ENCODE measurements around the gene PTOV1.

The PTOV1 gene

GRCh38 chr19:49887665-49888509 is 36.9 kb downstream of the PTOV1 start:
- TF ChIP-seq, protein P1, sequence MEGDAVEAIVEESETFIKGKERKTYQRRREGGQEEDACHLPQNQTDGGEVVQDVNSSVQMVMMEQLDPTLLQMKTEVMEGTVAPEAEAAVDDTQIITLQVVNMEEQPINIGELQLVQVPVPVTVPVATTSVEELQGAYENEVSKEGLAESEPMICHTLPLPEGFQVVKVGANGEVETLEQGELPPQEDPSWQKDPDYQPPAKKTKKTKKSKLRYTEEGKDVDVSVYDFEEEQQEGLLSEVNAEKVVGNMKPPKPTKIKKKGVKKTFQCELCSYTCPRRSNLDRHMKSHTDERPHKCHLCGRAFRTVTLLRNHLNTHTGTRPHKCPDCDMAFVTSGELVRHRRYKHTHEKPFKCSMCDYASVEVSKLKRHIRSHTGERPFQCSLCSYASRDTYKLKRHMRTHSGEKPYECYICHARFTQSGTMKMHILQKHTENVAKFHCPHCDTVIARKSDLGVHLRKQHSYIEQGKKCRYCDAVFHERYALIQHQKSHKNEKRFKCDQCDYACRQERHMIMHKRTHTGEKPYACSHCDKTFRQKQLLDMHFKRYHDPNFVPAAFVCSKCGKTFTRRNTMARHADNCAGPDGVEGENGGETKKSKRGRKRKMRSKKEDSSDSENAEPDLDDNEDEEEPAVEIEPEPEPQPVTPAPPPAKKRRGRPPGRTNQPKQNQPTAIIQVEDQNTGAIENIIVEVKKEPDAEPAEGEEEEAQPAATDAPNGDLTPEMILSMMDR (conservative IDR thresholded peaks at IDR 0.05; ENCODE audit: low read length): no peak
- no peak for DNase-seq (ENCODE audit: low read depth)
- no peak overlapping the region for H3K4me3 ChIP-seq (ENCODE audit: low read length)

DNA sequence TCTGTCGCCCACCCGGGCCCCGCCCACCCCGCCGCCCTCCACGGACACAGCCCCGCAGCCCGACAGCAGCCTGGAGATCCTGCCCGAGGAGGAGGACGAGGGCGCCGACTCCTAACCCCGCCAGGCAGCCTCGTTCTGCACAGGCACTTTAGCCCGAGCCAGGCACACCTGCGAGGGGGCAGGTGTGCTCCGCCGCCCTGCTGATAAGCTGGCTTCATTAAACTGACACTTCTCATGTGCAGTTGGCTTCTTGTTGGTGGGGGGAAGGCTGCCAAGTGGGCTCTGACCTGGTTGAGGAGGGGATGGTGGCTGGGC is 37.5 kb downstream of the PTOV1 start:
- TF ChIP-seq, protein P1 (conservative IDR thresholded peaks at IDR 0.05; ENCODE audit: low read length): no peak
- no peak overlapping the region for H3K4me3 ChIP-seq (ENCODE audit: low read length)
- DNase-seq (ENCODE audit: low read depth): no peak

GRCh38 chr19:49889038-49889686 is 38.2 kb downstream of the PTOV1 start:
- TF ChIP-seq, protein P1 (conservative IDR thresholded peaks at IDR 0.05; ENCODE audit: low read length): no peak
- no peak overlapping the region for H3K4me3 ChIP-seq (ENCODE audit: low read length)
- DNase-seq (ENCODE audit: low read depth): no peak

DNA sequence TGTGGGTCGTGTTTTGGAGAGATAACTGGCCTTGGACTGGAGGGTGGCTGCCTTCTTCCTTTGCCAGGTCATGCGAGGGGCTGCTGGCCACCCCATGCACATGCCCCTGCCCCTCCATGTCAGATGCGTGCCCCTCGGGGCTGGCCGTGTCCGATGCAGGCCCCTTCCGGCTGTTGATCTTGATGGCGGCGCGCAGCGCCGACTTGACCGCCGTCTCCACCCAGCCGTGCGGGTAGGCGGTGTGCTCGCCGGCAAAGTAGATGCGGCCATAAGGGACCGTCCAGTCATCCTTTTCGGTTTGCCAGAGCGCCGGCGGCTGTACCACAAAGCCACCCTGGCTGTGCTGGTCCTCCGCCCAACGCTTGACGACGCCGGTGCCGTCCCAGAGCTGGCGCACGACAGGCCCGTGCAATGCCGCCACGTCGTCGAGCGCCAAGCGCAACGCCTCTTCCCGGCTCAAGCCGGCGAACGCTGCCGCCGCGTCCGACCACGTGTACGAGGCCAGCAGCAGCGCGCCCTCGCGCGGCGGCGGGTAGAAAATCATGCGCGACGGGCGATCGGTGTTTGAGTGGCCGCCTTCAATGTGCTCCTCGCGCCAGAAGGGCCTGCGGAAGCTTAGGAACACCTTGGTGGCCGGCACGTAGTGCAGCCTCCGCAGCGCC is 38.9 kb downstream of the PTOV1 start:
- TF ChIP-seq, protein P1 (conservative IDR thresholded peaks at IDR 0.05; ENCODE audit: low read length): peak; percentile 57
- peak; percentile 60 for DNase-seq (ENCODE audit: low read depth)
- no peak overlapping the region for H3K4me3 ChIP-seq (ENCODE audit: low read length)

GRCh38 chr19:49890349-49891311 is 39.7 kb downstream of the PTOV1 start:
- TF ChIP-seq, protein P1 (conservative IDR thresholded peaks at IDR 0.05; ENCODE audit: low read length): no peak
- no peak overlapping the region for H3K4me3 ChIP-seq (ENCODE audit: low read length)
- no peak for DNase-seq (ENCODE audit: low read depth)

DNA sequence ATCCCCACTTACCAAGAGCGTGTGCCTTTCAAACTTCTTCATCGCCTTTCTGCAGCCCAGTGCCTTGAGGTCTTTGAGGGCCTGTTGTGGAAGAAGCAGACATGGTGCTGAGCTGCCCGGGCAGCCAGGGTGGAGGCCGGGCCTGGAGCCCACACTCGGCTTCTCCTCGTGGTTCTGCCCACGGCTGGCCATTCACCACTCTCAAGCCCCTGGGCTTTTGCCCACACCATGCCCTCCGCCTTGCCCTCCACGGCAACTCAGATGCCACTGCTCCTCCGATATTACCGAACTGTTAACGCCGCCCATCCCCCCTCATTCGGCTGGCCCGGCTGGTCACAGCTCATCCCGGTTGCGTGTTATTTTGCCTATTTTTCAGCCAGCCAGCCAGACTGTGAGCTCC is 40.4 kb downstream of the PTOV1 start:
- TF ChIP-seq, protein P1 (conservative IDR thresholded peaks at IDR 0.05; ENCODE audit: low read length): no peak
- H3K4me3 ChIP-seq (ENCODE audit: low read length): no peak overlapping the region
- DNase-seq (ENCODE audit: low read depth): no peak
